ENCODE data around the gene PTCD2.
"Not testable (repeated sequence)": the region's sequence is repeated elsewhere in the genome, so short reads cannot be mapped to it uniquely, and the experiment has no call there.

Gene PTCD2

GRCh38 chr5:72296256-72296655 is 23.9 kb upstream of the PTCD2 start:
- DNase-seq, result no peak

DNA sequence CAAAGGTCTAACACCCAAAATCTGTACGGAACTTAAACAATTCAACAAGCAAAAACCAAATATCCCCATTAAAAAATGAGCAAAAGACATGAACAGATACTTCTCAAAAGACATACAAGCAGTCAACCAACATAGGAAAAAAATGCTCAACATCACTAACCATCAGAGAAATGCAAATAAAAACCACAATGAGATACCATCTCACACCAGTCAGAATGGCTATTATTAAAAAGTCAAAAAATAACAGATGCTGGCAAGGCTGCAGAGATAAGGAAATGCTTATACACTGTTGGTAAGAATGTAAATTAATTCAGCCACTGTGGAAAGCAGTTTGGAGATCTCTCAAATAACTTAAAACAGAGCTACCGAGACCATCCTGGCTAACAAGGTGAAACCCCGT is 22.0 kb upstream of the PTCD2 start:
- DNase-seq, result not testable (repeated sequence)

DNA sequence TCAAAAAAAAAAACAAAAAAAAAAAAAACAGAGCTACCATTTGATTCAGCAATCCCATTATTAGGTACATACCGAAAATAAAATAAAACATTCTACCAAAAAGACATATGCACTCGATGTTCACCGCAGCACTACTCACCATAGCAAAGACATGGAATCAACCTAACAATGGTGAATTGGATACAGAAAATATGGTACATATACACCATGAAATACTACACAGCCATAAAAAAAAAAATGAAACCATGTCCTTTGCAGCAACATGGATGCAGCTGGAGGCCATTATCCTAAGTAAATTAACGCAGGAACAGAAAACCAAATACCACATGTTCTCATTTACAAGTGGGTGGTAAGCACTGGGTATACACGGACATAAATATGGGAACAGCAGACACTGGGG is 21.5 kb upstream of the PTCD2 start:
- no peak for DNase-seq

DNA sequence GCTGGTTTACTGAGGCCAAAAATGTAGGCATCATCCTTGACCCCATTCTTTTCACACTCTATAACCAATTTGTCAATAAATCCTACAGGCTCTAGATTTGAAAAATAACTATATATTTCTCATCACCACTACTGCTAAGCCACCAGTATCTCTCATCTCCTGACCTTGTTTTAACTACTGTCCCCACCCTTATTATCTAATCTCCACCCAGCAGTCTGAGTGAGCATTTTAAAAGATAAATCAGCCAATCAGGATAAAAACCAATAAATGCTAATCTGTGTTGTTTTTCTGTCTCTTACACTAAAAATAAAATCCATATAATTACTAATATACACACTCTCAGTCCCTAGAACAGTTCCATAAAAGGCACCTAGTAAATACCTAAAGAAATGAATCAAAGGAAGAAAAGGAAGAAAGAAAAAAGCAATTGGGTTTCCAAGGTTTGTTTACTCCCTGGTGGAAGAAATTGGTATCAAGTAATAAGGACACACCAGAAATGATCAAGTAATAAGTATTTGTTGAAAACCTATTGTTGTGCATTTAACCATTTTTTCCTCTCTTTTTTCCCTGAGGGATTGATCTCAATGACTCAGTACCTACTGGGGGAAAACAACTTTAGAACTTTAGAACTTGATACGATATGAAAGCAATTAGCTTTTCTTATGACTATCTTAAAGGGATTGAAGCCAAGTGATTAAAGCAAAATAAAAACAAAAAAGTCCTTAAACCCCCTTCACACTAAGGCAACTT is 19.4 kb upstream of the PTCD2 start:
- DNase-seq, result no peak

DNA sequence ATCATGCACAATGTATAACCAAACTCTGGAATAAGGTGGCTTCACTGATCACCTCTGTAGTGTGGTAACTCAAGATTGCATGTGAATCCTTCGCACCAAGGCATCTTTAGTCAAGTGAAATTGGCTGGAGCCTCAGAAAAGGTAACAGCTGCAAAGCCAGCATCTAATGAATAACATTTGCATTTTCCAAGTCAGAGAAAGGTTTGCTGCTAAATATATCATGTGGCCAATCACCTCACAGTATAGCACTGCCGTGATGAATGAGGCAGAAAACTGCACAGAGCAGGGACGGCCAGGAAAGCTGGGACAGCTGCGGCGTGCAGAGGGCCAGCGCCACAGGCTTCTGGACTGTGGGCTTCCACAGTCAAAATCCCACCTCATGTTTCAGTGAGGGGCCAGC is 18.6 kb upstream of the PTCD2 start:
- peak in 3 of 58 donors; percentile 7 to 38 (median 8) for DNase-seq

- no peak for DNase-seq
Measured at GRCh38 chr5:72302171-72302570, 18.0 kb upstream of the PTCD2 start.

DNA sequence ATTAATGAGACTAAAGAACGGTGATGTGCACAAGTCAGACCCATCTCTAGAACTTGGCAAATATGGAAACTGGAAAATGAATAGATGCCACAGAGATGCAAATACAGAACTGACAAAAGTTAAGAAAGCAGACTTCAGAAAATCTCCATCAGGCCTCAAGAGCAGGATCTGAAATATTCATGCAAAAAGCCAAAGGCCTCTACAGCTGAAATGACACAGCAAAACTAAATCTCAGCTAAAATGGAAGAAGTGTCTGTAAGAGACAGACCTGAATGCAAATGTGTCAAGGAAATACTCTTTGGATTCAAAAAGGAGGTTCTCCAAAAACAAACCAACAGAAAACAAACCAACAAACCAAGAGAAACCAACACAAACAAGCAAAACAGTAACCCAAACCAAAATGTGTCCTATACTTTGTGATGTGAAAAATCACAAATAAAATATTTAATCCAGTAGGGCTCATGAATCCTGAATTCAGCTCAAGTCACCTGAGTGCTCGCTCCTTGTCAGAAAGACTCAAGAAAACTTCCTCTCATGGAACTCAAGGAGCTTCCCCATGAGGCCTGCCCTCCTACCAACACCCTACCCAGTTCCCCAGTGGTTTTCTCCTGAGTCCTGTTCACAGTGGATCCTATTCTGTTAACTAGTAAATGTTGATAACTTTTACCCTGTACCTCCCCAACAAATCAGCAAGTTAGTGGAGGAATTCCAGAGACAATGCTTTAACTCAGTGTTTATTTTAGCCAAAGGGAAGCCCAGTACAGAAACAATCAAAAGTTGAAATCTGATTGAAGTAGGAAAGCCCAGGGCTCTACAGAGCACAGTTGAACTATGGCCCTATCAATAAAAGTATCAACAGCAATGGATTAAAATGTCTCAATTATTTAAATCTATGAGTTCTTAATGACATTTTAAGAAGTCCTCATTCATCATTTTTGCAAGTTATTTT is 14.7 kb upstream of the PTCD2 start:
- DNase-seq, result no peak

DNA sequence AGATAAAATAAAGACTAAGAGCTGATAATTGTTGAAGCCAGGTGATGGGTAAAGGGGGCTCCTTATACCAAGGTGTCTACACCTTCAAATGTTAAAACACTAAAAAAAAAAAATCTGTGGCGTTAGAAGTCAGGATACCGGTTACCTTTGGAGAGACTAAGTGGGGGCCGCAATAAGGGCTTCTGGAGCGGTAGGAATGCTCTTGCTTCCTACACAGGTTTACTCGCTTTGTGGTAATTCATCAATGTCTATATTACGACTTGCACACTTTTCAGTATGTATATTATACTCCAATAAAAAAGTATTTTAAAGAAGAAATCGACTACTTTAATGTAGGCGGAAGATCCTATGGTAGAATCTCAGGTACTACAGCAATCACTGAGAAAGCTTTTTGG is 12.6 kb upstream of the PTCD2 start:
- peak in 1 of 58 donors; percentile 30 for DNase-seq

DNA sequence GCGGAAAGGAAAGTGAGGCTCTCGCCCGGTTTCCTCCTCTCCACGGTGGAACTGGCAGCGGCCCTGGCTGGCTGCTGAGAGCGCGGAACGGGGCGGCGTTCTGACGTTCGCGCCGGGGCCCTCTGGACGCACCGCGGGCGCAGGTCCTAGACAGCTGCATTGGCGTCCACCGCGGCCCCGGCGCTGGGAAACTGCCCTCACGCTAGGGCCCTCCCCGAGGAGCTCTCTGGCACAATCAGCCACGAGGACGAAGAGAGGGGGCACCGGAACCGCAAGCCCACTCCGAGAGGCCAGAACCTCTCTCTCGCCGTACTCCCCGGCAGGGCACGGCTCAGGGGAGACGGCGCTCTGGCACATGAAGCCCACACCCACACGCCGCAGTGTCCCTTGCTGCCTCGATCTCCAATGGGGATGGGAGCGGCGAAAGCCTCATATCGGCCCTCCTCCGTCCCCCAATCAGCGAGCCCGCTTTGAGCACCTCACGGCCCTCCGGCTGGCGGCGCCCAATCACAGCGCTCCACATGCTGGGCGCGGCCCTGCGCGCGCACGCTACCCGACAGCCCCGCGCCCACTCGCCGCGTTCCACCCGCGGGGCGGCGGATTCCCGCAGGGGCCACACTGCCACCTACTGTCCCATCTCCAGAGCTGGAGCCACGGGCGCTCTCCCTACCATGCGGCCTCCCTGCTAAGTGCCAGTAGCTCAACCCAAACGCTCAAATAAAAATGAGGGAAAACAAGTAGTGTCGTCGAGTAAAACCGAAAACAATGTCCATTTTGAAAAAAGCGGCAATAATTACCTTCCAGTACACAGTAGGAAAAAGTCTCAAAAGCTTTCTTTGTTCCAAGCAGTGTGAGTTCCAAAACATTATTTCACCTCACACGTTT is 12.0 kb upstream of the PTCD2 start:
- peak; percentile 80 to 99 (median 97) for DNase-seq

DNA sequence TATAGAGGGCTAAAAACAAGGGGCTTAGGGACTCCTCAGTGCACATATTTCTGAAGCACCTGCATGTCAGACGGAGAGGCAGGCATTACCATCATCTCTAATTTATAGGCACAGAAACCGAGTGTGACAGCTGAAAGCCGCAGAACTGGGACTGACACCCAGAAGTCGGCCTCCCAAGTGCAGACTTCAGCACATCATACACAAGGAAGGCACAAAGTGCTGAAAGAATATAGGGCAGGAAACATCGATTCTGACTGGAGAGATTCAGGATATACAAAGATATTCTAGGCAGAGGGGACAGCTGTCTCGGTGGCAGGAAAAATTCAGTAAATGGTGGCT is 11.4 kb upstream of the PTCD2 start:
- DNase-seq, result no peak

- no peak for DNase-seq
Measured at GRCh38 chr5:72313141-72313540, 7.0 kb upstream of the PTCD2 start.

GRCh38 chr5:72314571-72315172 is 5.5 kb upstream of the PTCD2 start:
- peak in 3 of 58 donors; percentile 5 to 16 (median 8) for DNase-seq

DNA sequence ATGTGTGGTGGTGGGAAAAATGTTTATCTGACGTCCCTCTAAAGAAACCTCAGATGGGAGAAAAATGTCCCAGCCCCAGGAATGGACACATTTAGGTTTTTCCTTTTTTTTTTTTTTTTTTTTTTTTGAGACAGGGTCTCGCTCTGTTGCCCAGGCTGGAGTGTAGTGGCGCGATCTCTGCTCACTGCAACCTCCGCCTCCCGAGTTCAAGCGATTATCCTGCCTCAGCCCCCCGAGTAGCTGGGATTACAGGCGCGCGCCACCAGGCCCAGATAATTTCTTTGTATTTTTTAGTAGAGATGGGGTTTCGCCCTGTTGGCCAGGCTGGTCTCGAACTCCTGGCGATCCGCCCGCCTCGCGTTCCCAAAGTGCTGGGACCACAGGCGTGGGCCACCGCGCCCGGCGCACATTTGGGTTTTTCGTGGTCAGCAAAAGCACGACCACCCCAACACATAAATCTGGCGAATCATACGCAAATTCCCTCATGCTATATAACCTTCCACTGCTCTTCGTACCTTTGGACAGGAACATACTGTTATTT is 668 bp upstream of the PTCD2 start:
- DNase-seq, result peak in 9 of 58 donors; percentile 11 to 54 (median 32)

DNA sequence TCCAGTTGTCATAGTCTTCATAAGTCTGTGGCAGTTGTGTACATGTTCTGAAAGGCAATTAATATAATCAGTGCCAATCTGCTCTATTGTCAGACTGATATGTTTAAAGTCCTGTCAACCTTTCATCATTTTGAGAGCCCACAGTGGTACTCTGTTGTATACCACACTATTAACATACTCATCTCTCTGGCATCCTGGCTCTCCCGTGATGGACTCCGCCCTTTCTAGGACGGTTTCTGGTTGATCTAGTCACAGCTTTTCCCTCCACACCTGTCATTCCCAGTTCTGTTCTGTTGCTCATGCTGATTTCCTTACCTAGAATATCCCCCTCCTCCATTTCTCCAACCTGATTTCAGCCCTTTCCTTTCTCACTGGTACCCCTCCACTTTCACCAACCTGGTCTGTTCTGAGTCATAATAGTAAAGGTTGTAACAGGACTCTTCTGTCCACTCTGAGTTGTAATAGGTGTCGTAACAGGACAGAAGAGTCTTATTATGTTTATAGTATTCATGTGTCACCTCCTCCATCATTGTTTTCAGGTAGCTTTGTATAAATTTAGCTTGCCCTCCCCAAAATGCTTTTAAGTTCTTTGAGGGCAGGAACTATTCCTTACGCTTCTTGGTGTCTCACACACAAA is 4.1 kb downstream of the PTCD2 start:
- no peak for DNase-seq

GRCh38 chr5:72325566-72326305 is 5.6 kb downstream of the PTCD2 start:
- peak in 3 of 58 donors; percentile 12 to 32 (median 20) for DNase-seq

GRCh38 chr5:72326306-72326649 is 6.1 kb downstream of the PTCD2 start:
- DNase-seq, result peak in 1 of 58 donors; percentile 24

GRCh38 chr5:72328172-72328571 is 8.0 kb downstream of the PTCD2 start:
- DNase-seq, result peak in 53 of 58 donors; percentile 7 to 89 (median 61)

DNA sequence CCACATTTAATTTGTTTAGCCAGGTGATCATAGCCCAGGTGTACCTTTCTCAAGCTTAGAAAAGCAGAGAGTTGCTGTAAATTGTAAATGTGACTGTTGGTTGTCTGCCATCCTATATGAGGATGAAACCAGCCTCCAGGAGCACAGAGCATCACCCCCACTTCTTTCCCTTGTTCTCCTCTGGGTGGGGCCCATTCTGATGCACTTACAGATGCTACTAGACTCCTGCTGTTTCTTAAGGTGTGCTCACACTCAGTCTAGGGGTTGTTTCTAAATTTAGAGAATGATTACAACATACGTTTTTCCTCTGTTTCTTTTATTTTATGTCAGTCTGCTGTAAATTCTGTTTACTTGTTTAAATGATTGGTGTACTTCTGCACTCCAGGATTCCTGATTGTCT is 10.5 kb downstream of the PTCD2 start:
- no peak for DNase-seq

GRCh38 chr5:72337159-72337558 is 17.0 kb downstream of the PTCD2 start:
- DNase-seq, result no peak

Data from anterior cingulate cortex (tissue), 58 donors.